GM18873 (cell line): Measurements from ENCODE around the gene MCRS1.

Experiments used
- ATAC-seq: cut with Tn5 transposase; IDR thresholded peaks from one replicate; pipeline ENCODE4 v1.9.1; 2021; ENCODE audit warnings: mild to moderate bottlenecking, moderate library complexity, moderate number of reproducible peaks; ENCODE audit not compliant: unreplicated experiment, low FRiP score

Gene MCRS1

DNA sequence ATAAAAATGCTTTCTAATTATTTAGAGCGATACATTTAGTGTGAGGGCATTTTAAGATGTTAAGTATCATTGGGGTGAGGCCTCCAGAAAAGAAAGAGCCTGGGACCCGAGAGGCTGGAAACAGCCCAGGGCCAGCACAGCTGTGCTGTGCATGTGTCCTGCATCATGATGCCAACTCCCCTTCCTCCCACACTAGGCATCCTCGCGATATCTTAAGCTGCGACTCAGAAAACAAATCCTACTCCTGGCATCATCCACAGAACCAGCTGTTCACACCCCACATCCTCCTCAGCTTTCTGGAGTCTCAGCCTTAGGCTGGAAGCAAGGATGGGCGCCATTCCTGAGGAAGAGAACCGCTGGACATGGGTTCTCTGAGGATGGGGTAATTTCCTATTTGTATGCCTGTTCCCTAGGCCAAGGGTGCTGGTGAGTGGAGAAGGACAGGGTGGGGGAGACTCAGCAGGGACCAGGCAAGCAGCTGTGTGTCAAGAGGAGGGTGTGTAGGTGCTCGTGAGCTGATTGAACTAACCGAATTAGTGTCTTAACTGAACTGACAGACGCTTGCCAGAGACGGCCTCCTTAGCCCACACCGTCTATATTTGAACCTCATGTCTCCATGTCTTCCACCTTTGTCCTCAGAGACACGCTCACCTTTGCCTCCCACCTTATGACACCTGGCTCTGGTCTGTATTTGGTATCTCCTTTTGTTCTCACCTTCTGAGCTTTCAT is 15.6 kb upstream of the MCRS1 start:
- no peak for ATAC-seq

DNA sequence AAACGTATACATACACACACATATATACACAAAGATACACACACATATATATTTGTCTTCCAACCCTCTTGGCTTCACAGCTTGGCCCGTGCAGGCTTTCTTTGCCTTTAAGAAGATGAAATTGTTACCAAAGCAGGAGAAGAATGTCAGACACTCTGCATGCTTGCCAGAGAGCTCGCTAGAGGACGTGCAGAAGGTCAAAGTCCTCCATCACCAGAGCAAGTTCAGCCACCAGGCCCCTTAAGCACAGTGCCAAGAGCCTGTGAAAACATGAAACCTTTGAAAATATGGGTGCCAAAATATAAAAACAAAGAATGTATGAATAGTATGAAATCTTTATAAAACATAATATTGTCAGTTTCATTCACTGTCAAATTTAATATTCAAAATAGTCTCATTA is 14.9 kb upstream of the MCRS1 start:
- no peak for ATAC-seq

DNA sequence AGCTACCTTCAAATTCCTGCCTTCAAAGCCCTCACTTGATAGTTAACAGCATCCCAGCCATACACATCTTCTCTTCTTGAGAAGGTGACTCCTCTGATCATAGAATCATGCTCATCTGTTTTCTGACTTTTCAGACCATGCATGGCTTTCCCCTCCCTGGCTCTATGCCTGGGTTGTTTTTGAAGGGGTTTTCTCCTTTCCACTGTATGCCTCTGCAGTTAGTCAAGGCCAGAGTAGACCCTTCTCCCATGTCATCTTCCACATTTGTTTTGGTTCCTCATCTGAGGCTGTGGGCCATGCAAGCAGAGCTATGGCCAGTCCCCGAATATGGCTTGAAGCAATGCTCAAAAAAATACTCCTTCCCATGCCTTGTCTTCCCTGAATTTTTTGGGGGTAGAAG is 14.3 kb upstream of the MCRS1 start:
- no peak for ATAC-seq

DNA sequence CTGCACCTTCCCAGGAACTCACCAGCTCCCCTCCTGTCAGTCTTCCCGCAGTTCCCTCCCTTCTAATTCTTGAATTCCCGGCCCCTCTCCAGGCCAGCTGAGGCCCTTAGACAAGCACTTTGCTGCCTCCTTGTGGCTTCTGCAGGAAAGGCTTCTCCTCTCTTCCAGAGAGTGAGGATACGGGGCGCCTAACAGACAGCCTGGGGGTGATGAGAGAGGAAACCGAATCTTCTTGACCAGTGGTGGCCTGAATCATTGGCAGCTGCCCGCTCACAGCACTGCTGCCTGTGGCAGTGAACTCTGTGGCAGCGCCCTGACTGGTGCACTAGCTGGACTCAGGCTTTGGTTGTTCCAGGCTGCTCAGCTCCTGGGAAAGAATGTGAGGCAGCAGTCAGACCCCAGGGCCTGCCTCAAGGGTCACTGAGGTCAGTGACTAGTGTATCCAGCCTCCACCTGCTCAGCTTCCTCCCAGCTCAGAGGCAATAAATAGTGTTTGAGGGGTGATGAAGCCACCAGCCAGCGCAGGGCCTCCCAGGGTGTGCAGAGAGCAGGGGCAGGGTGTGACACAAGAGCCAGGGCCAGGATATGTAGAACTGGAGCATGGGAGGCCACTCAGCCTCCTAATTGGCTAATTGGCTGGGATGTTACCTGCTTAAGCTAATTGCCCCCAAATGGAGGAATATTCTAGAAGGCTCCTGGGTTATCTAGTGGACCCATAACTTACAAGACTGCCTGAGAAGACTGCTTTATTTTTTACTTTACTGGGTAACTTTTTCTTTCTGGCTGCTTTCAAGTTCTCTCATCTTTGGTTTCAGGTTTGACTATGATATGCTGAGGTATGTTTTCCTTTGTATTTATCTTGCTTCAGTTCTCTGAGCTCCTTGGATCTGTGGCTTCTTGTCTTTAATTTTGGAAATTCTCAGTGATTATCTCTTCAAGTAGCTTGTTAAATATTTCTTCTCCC is 12.9 kb upstream of the MCRS1 start:
- ATAC-seq: no peak

DNA sequence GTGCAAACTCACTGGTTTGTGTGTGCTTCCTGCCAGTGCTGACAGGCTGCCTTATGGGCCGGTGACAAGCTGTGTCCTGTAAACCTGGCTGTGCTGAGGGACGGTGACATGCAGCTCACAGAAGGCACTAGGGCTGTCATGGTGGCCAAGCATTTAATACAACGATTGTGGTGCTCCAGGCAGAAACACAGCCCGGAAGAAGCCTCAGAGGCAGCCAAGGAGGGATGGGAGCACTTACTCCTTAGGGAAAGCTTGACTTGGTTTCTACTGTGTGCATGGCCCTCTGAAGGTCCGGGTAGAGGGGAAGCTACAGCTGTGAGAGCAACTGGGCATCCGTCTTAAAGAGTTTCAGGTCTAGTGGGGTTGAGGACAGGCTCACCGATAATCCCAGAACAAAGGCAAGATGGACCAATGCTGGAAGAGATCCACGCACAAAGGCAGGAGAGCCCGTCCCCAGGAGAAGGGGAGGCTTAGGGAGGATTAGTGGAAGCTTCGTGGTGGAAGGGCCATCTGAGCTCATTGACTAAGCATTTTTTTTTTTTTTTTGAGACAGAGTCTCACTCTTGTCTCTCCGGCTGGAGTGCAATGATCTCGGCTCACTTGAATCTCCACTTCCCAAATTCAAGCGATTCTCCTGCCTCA is 10.7 kb upstream of the MCRS1 start:
- ATAC-seq: no peak

DNA sequence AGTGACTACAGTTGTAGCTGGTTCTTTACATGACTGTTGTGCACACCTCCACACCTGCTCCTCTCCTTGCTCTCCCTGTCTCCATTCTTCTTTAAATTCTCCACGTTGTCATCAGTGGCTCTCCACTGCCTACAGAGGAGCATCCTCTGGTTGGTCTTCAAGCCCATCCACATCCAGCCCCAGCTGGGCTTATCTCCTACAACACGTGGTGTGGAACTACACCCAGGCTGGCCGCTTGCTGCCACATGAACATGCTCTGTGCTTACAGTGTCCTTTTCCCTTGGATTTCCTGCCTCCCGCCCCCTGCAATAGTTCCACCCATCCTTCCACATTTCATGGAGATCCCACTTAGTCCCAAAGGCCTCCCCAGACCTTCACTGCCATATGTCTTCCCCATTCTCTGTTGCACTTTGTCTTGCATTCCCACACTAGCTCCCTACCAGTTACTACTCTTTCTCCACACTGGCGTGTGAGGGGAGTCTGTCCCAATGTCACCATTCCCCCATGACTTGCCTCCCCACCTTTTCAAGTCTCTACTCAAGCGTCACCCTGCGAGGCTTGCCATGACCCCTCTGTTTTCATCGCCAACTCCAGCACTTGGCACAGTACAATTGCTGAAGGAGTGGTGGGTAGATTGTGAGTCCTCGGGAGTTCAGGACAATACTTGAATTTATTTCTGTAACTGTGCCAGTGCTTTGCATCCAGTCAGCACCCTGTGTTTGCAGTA is 9.8 kb upstream of the MCRS1 start:
- no peak for ATAC-seq

DNA sequence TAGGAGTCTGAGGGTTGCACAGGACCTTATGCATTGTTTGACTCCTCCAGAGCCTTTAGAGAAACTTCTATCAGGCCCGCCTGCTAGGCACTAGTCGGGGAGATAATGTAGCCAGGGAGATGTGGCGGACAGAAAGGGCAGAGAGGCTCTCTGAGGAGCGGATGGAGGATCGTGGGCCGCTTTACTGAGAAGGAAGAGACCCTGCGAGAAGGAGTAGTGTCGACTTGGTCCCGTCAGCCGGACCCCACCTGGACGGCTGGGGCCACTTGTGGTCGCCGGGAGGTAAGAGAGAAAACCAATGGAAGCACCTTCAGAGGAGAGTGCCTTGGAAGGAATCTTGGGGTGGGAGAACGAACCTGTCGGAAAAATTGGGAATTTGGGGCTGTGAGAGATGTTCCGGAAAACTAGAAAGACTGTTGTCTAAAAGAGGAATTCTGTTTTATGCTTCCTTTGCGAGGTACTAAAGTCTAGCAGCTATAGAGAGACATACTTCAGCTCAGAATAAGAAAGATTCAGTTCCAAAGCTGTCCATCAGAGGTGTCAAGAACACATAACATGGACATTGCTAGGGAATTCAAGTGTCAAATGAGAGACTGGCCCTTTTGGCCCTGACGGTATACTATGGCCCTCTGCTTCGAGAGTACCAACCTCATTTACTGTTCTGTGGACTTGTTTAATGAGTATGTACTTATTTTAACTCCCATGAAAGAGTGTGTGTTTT is 660 bp upstream of the MCRS1 start:
- ATAC-seq: peak; percentile 2

DNA sequence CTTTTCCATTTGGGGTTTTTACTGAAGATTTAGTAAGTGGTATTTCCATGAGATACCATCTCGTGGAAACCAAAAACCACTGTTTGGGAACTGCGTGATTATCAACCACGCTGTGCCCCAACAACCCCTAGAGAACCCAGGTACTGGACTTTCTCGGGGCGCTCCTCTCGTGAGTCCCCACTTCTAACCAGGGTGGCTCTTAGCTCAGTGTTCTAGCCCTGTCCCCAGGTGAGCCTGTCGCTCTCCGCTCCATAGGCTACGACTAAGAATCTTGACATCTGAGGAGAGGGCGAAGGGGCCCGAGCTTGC is 686 bp downstream of the MCRS1 start:
- peak; percentile 3 for ATAC-seq

DNA sequence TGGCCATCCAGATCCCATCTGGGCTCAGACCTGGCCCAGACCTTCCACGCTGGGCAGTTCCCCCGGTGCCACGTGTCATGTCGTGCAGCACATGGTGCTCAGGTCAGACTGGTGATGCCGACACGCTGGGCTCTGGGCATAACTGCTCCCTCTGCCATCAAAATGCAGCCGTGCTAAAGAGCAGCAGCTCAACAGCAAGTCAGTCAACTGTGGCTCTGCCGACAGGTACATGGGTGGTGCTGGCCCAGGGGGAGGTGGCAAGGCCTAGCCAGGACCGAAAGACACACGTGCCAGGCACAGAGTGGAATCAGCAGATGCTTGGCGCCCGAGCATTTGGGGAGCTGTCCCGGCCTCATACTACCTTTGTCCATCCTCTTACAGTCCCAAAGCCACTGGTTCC is 1.6 kb downstream of the MCRS1 start:
- ATAC-seq: no peak

DNA sequence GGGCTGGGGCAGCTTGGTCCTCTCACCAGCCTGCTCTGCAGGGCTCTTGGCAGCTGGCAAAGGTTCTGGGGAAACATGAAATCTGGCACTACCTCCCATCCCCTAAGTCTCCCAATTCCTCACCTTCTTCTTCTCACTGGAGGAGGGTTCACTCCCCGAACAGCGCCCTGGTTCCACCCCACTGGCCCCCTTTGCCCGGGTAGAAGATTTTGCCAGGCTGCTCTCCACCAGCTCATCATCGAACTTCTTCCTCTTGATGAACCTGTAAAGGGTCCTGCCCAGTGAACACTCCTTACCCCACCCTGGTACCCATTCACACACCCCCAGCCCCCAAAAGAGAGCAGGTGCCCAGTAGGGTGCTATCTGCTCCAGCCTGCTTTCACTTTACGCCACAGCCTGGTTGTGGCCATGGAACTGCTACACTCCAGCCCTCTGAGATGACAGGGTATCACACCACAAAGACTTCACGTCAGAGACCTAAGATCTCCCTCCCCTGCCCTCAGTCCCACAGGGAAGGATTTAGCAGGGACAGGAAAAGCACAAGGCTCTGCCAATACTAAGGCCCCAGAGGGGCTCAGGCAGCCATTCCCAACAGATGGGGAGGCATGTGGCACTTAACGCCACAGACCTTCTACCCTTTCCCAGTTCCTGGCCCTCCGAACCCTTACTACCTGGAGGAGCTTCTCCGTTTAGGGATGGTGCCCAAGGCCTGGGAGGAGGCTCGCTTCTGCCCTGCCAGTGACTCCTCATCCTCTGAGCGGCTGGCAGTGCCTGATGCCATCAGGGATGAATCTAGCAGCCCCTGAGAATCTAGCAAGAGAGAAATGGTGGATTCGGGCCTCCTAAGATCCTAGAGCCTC is 2.3 kb downstream of the MCRS1 start:
- ATAC-seq: no peak

DNA sequence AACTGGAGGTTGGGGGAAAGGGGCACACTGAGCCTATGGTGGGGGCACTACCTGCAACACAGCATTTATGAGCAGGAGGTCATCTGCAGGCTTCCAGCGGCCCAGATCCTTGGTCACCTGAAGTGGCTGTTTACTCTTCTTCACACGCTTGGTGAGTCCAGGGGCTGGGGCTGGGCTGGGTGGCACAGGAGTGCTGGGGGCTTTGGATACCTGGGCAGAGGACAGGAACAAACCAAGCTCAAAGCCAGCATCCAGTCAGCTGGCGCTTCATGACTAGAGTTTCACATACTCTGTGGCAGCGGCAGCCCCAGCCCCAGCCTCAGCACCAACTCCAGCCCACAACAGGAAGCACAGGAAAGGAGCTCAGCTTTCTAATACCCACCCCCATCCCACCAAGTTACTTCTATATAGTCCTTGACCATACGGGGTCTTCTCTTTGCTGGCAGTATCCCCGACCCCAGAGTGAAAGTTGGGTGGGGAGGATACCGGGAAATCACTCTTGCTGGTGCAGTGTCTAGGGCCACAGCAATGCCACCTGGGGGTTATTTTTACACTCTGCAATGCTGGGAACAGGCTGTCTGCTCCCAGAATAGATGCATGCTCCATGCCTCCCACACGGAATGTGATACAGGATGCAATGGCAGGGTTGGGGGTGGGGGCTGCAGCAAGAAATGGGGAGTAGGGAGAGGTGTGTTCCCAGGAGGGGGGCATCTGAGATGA is 3.1 kb downstream of the MCRS1 start:
- no peak for ATAC-seq

DNA sequence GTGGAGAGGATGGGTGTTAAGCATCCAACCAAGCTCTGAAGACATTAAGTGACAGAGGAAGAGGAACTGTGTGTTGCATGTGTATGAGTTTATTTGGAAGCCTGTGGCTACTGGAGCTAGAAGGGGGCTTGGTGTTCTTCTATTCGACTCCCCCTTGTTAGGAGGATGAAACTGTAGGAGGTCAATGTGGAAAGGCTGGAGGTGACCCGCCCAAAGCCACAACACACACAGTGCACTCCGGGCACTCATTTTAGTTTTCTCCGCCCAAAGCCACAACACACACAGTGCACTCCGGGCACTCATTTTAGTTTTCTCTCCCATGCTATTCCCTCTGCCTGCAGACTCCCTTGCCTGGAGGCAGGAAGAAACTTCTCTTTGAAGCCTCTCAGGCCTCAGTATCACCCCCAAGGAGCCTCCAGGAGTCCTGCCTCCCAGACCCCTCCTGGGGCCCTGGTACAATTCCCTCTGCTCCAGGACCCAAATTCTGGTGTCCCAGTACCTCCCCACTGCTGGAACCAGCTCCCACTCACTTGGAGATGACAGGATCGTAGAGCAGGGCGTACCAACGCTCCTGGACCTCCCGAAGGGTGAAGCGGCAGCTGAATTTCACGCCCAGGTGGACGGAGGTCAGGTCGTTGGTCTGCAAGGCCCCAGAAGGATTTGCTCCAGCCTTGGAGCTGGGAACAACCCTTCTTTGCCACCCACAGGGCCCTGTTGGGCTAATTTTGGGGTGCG is 3.8 kb downstream of the MCRS1 start:
- ATAC-seq: no peak

DNA sequence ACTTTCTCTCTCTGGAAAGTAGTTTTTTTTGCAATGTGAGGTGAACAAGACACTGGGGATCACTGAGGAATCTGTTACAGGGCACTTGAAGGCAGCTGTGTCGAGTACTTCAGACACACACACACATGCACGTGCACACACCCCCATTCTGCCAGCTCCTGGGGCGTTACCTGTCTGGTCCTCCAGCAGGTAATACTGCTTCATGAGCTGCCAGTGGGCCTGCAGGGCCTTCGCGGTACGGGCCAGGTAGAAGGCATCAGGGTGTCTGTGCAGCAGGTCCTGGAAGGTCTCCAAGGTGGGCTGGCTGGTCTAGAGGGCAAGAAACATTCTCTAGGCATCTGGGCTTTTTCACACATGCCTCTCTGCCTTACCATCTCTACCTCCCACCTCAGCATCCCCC is 5.1 kb downstream of the MCRS1 start:
- no peak for ATAC-seq

DNA sequence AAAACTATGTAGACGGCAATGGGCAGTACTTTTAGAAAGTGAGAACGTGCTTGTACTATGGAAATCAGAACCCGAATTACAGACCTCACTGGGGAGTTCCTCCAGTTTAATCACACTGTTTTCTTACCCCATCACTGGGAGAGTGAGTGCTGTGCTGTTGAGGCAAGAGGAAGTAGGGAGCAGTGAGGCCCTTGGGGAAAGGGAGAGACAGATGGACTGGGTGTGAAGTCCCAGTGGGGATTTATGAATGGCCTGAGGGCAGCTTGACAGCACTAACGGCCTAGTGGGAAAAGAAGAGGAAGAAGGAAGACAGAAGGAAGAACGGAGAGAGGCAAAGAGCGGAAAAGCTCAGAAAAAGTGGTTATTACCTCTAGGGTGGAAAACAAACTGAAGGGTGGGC is 5.7 kb downstream of the MCRS1 start:
- ATAC-seq: no peak

DNA sequence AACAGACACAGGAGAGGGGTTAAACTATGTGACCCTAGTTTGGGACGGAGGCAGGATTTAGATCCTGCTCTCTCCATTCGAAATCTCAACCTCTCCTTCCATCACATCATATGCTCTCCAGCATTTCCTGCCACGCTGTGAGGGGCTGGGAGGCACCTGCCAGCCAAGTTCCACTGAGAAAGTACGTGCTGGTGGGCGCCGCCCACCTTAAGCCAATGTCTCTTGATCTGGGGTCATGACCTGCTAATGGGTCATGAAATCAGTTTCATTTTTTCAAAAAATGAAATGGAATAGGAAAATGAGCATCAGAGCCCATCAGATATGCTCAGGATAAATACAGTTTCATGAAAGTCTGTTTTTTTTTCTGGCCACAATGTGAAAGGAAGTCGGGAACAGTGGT is 7.2 kb downstream of the MCRS1 start:
- no peak for ATAC-seq

DNA sequence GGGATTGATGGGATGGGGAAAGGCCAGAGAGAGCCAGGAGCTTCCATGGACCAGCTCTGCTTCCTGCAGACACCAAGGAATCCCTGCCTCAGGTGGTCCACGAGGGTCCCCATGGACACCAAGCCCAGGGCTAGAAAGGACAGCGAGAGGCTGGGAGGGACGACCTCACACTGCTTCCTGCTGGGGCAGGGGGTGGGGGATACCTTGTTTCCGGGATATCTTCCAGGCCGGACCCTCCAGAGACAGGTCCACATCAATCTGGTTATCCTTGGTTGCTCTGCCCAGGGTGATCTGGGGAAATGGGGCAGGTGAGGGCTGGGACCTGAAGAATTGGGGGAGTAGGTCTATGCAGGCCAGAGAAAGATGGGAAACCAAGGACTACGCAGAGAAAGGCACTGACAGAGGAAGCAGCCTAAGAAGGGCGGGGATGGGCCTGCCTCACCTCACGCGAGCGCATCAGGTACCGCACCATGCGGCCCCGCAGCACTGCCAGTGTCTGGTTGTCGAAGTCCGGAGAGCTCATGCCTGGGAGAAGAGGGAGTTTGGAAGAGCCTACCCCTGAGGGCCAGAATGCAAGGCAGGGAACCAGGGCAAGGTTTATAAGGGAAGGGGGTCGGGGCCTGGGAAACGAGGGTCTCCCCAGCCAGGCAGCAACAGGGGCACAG is 8.8 kb downstream of the MCRS1 start:
- no peak for ATAC-seq

DNA sequence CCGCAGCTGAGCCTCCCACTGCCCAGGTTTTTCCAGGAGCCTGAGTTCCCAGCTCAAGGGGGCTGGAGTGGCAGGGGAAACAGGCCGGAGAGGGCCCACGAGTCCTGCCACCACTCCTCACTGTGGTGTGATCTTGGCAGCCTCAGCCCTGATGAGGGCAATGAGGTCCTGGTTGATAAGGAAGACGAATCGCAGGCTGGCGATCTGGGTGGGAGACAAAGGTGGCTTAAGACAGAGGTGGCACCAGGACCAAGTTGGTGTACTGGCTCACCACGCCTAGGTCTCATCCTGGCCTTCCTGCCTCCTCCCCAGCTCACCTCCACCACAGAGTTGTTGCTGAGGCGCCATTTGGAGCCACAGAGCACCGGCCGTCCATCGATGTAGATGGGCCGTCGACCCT is 9.4 kb downstream of the MCRS1 start:
- ATAC-seq: no peak

DNA sequence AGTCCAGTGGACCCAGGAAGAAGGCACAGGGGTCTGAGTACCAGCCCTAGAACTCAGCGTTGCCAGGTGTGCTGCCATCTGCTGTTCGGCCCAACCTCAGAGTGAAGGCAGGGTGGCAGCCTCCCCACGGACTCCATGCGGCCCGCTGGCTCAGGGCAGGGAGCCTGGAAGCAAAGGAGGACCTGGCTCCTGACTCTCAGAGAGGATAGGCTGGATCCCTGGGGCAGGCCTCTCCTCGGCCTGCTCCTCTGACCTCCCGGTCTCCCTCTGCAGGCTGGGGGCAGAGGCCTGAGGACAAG is 10.1 kb downstream of the MCRS1 start:
- no peak for ATAC-seq
